ENCODE measurements around the gene MAP3K7CL.

DNA sequence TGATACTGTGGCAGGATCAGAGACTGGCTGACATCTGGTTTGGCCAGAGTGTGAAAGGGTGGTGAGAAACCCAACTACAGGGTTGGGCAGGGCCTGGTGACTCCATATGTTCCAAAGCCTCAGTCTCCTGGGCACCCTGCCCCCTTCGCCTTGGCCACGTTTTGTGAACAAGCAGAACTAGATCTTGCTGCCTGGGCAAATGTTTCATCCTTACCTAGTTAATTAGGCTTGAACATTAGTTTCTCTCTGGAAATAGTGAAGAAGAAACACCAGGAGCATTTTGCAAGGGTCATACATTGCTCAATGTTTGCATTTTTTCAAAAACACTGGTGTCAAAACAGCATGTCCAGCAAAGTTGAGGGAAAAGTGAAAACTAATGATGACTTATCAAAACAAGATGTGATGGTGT, 60.5 kb downstream of the MAP3K7CL start:
- TF ChIP-seq TCF12 (IDR thresholded peaks at IDR 0.05; ENCODE audit: low read depth) (no peak), ZBTB7A (IDR thresholded peaks at IDR 0.05; ENCODE audit: low read depth) (no peak), RAD21 (IDR thresholded peaks at IDR 0.05; ENCODE audit: low read depth) (no peak), CREB1 (IDR thresholded peaks at IDR 0.05; ENCODE audit: low read depth) (no peak), FOXM1 (IDR thresholded peaks at IDR 0.05; ENCODE audit: borderline replicate concordance, low read depth) (no peak)
- TF ChIP-seq, protein P1, sequence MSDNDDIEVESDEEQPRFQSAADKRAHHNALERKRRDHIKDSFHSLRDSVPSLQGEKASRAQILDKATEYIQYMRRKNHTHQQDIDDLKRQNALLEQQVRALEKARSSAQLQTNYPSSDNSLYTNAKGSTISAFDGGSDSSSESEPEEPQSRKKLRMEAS (IDR thresholded peaks at IDR 0.05): no peak

Data from Ishikawa (cell line).